ENCODE data around the gene KMT2B. TPM values are rescaled to one million over a fixed set of nuclear protein-coding genes. Genes with fewer than 3 reads are reported as not detected.
A peak's percentile ranks its signal among the peaks of the same experiment; 100 is the strongest.
"Not testable (repeated sequence)": the region's sequence is repeated elsewhere in the genome, so short reads cannot be mapped to it uniquely, and the experiment has no call there.

The KMT2B gene
- total RNA-seq, 2 donors from 2014 or later, result 54.6 to 200 TPM

DNA sequence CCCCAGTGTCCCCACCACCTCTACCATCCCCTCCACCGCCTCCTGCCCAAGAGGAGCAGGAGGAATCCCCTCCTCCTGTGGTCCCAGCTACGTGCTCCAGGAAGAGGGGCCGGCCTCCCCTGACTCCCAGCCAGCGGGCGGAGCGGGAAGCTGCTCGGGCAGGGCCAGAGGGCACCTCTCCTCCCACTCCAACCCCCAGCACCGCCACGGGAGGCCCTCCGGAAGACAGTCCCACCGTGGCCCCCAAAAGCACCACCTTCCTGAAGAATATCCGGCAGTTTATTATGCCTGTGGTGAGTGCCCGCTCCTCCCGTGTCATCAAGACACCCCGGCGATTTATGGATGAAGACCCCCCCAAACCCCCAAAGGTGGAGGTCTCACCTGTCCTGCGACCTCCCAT is 2.8 kb downstream of the KMT2B start:
- peaks cover 12 to 50% of the 10 kb centered on the region in 2 donors for H3K36me3 Mint-ChIP-seq
- peak overlapping the region; percentile 68 to 89 for H3K27ac Mint-ChIP-seq
- no peak for DNase-seq (ENCODE audit: low spot score in 2 of 2)
- no peak for ATAC-seq
- H3K9me3 Mint-ChIP-seq, result no peaks in the 10 kb centered on the region

DNA sequence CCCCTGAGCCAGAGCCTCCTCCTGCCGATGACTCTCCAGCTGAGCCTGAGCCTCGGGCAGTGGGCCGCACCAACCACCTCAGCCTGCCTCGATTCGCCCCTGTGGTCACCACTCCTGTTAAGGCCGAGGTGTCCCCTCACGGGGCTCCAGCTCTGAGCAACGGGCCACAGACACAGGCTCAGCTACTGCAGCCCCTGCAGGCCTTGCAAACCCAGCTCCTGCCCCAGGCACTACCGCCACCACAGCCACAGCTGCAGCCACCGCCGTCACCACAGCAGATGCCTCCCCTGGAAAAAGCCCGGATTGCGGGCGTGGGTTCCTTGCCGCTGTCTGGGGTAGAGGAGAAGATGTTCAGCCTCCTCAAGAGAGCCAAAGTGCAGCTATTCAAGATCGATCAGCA is 3.6 kb downstream of the KMT2B start:
- no peak for DNase-seq (ENCODE audit: low spot score in 2 of 2)
- peaks cover 5 to 48% of the 10 kb centered on the region in 2 donors for H3K36me3 Mint-ChIP-seq
- peak overlapping the region; percentile 74 to 89 for H3K27ac Mint-ChIP-seq
- ATAC-seq, result no peak
- H3K9me3 Mint-ChIP-seq, result no peaks in the 10 kb centered on the region

DNA sequence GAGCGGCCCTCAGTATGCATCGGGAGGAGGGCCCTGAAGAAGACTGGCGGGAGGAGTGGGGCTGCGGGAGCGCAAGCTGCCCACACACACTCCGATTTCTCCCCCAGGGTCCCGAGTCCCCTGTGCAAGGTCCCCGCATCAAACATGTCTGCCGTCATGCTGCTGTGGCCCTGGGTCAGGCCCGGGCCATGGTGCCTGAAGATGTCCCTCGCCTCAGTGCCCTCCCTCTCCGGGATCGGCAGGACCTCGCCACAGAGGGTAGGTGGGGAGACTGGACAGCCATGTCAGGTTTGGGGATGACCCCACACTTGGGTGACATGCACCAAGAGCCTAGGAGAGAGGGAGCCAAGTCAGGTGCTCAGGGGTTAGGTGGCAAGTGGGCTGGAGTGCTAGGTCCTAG is 4.7 kb downstream of the KMT2B start:
- Mint-ChIP-seq H3K9me3 (no peaks in the 10 kb centered on the region), H3K36me3 (peaks cover 0 to 51% of the 10 kb centered on the region in 2 donors), H3K27ac (peak overlapping the region; percentile 82 to 89)
- DNase-seq (ENCODE audit: low spot score in 2 of 2) (no peak), ATAC-seq (no peak)

DNA sequence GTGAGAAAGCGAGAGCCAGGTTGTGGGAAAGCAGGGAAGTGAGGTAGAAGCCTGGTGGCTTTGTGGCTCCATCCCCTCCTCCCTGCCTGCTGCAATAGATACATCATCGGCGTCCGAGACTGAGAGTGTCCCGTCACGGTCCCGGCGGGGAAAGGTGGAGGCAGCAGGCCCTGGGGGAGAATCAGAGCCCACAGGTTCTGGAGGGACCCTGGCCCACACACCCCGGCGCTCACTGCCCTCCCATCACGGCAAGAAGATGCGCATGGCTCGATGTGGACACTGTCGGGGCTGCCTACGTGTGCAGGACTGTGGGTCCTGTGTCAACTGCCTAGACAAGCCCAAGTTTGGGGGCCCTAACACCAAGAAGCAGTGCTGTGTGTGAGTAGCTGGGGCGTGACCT is 5.1 kb downstream of the KMT2B start:
- ATAC-seq, result no peak
- Mint-ChIP-seq H3K27ac (peak overlapping the region; percentile 82 to 89), H3K9me3 (no peaks in the 10 kb centered on the region), H3K36me3 (peaks cover 0 to 51% of the 10 kb centered on the region in 2 donors)
- no peak for DNase-seq (ENCODE audit: low spot score in 2 of 2)

DNA sequence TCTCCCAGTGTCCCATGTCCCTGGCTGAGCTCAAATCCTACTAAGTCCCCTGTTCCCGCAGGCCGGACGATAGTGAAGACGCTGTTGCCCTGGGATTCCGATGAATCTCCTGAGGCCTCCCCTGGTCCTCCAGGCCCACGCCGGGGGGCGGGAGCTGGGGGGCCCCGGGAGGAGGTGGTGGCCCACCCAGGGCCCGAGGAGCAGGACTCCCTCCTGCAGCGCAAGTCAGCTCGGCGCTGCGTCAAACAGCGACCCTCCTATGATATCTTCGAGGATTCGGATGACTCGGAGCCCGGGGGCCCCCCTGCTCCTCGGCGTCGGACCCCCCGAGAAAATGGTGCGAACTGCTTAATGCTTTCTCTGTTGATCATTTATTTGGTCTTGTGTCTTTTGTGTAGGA is 5.9 kb downstream of the KMT2B start:
- Mint-ChIP-seq H3K27ac (peak overlapping the region; percentile 52 to 81), H3K36me3 (peaks cover 0 to 51% of the 10 kb centered on the region in 2 donors), H3K9me3 (no peaks in the 10 kb centered on the region)
- no peak for ATAC-seq
- no peak for DNase-seq (ENCODE audit: low spot score in 2 of 2)

DNA sequence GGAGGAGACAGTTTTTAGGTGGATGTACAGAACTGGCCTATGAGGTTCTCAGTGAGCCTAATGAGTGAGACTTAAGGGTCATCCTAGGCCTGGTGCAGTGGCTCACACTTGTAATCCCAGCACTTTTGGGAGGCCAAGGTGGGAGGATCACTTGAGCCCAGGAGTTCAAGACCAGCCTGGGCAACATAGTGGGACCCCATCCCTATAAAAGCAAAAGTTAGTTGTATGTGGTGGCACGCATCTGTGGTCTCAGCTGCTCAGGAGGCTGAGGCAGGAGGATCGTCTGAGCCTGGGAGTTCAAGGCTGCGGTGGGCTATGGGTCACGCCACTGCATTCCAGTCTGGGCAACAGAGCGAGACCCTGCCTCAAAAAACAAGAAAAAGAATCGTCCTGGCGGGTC is 6.3 kb downstream of the KMT2B start:
- not testable (repeated sequence) for ATAC-seq; DNase-seq (ENCODE audit: low spot score in 2 of 2); H3K9me3 Mint-ChIP-seq
- peak overlapping the region in 1 of 2 donors; percentile 81 for H3K27ac Mint-ChIP-seq
- peaks cover 0 to 50% of the 10 kb centered on the region in 2 donors for H3K36me3 Mint-ChIP-seq

DNA sequence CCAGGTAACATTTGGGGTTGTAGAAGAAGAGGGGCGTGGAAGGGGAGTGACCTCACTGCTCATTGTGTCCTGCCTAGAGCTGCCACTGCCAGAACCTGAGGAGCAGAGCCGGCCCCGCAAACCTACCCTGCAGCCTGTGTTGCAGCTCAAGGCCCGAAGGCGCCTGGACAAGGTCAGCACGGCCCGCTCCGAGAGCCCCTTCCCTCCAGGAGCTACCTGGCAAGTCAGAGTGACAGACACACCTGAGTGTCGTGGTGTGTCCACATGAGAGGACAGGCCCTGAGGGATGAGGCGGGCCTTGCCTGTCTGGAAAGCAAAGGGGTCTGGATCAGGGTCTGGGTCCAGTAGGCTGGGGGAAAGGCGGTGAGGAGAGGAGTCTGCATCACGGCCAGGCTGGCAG is 6.8 kb downstream of the KMT2B start:
- DNase-seq (ENCODE audit: low spot score in 2 of 2) (no peak), ATAC-seq (no peak)
- Mint-ChIP-seq H3K9me3 (no peaks in the 10 kb centered on the region), H3K27ac (peak overlapping the region in 1 of 2 donors; percentile 81), H3K36me3 (peaks cover 0 to 49% of the 10 kb centered on the region in 2 donors)

DNA sequence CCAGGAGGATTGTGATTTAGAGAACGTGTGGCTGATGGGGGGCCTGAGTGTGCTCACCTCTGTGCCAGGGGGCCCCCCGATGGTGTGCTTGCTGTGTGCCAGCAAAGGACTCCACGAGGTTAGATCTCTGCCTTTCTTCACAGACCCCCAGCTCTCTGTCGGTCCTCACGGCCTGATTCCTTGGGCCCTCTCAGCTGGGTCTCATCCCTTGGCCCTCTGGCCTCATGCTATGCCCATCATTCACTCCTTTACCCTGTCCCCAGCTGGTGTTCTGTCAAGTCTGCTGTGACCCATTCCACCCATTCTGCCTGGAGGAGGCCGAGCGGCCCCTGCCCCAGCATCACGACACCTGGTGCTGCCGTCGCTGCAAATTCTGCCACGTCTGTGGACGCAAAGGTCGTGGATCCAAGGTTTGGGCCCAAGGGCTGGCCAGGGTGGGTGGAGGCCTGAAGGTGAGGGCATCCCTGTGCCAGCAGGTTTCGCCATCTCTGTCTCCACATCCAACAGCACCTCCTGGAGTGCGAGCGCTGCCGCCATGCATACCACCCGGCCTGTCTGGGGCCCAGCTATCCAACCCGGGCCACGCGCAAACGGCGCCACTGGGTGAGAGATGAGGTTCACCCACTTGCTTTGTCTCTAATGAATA is 7.5 kb downstream of the KMT2B start:
- ATAC-seq, result no peak
- peak overlapping the region; percentile 81 to 87 for H3K27ac Mint-ChIP-seq
- H3K36me3 Mint-ChIP-seq, result peaks cover 5 to 52% of the 10 kb centered on the region in 2 donors

DNA sequence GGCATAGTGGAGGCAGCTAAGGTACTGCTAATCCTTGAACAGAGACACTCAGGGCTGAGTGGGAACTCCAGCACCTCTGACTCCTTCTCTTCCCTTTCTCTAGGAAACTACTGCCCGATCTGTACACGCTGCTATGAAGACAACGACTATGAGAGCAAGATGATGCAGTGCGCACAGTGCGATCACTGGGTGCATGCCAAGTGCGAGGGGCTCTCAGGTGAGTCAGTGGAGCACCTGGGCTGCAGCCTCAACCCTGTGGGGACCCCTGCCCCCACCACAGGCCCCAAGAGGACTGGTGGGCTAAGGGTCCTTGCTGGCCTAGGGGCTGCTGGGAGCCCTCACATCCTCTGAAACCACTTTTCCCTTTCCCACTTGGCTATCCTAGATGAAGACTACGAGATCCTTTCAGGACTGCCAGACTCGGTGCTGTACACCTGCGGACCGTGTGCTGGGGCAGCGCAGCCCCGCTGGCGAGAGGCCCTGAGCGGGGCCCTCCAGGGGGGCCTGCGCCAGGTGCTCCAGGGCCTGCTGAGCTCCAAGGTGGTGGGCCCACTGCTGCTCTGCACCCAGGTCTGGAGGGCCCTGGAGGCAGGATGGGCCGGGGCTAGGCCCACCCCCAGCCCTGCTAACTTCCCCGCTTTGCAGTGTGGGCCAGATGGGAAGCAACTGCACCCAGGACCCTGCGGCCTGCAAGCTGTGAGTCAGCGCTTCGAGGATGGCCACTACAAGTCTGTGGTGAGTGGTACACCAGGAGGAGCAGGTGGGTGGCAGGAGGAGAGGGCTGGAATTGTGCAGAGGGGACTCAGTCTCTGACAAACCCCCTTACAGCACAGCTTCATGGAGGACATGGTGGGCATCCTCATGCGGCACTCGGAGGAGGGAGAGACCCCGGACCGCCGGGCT is 9.5 kb downstream of the KMT2B start:
- Mint-ChIP-seq H3K9me3 (no peaks in the 10 kb centered on the region), H3K27ac (peak overlapping the region in 1 of 2 donors; percentile 74), H3K36me3 (peaks cover 16 to 52% of the 10 kb centered on the region in 2 donors)
- ATAC-seq (peak in 1 of 2 donors; percentile 19), DNase-seq (ENCODE audit: low spot score in 2 of 2) (no peak)

More for the DNA sequence above, 7.5 kb downstream of the KMT2B start:
- H3K9me3 Mint-ChIP-seq, result no peaks in the 10 kb centered on the region
- DNase-seq (ENCODE audit: low spot score in 2 of 2), result no peak

DNA sequence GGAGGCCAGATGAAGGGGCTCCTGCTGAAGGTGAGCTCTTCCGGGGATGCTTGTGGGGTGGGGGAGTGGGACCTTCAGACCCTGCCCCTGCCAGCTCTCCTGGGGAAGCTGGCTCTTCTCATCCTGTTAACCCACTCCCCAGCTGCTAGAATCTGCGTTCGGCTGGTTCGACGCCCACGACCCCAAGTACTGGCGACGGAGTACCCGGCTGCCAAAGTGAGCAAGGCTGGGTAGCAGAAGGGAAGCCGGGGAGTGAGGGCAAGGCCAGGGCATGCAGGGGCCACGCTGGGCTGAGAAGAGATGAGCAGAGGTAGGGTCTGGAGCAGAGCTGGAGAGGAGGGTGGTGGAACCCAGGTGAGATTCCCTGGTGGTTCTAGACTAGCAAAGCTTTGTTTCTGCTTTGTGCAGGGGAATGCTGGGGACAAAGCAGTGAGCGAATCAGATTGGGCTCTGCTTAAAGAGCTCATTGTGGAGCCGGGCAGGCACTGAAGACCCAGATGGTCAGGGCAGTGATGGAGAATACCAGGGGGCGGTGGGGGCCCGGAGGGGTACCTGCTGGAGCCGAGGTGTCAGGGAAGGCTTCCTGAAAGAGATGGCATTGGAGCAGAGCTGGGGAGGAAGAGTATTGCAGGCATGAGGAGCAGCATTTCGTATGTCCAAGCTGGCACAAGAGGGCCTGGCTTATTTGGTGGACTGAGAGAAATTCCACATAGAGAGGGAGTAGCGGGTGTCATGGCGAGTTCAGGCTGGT is 10.3 kb downstream of the KMT2B start:
- Mint-ChIP-seq H3K9me3 (no peaks in the 10 kb centered on the region), H3K27ac (peak overlapping the region; percentile 71 to 81), H3K36me3 (peaks cover 16 to 43% of the 10 kb centered on the region in 2 donors)
- DNase-seq (ENCODE audit: low spot score in 2 of 2) (no peak), ATAC-seq (no peak)

DNA sequence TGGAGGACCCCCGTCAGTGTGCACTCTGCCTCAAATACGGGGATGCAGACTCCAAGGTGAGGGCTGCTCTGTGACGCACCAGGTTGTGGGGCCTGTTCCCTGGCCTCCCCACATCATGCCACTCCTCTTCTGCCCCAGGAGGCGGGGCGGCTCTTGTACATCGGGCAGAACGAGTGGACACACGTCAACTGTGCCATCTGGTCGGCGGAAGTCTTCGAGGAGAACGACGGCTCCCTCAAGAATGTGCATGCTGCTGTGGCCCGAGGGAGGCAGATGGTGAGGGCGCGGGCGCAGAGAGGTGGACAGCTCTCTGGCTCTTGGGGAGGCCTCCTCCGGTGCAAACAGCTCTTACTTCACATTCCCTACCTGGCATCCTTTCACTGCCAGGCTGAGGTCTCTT is 11.2 kb downstream of the KMT2B start:
- DNase-seq (ENCODE audit: low spot score in 2 of 2) (no peak), ATAC-seq (no peak)
- Mint-ChIP-seq H3K27ac (no peak overlapping the region), H3K9me3 (no peaks in the 10 kb centered on the region), H3K36me3 (peaks cover 16 to 39% of the 10 kb centered on the region in 2 donors)

DNA sequence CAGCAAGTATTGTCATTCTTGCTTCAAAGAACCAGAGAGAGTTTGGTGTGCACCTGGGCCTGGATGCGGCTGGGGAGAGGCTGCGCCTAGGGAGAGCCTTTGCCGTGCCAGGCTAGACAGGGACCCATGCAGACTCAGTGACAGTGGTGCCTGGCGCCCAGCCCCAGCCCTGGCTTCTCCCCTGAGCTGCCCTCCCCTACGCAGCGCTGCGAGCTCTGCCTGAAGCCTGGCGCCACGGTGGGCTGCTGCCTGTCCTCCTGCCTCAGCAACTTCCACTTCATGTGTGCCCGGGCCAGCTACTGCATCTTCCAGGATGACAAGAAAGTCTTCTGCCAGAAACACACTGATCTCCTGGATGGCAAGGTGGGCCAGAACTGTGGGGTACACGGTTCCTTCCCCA is 12.0 kb downstream of the KMT2B start:
- no peak for ATAC-seq
- peak overlapping the region in 1 of 2 donors; percentile 39 for H3K27ac Mint-ChIP-seq
- peaks cover 16 to 42% of the 10 kb centered on the region in 2 donors for H3K36me3 Mint-ChIP-seq
- H3K9me3 Mint-ChIP-seq, result no peaks in the 10 kb centered on the region
- no peak for DNase-seq (ENCODE audit: low spot score in 2 of 2)

DNA sequence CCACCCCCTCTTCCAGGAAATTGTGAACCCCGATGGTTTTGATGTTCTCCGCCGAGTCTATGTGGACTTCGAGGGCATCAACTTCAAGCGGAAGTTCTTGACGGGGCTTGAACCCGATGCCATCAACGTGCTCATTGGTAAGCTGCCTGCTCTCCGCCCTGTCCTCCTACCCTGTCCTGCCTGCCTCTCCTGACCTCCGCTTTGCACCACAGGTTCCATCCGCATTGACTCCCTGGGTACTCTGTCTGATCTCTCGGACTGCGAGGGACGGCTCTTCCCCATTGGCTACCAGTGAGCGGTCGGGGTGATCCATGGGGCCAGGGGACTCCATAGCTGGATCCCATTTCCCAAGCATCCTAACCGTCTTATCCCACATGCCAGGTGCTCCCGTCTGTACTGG is 12.5 kb downstream of the KMT2B start:
- DNase-seq (ENCODE audit: low spot score in 2 of 2) (no peak), ATAC-seq (no peak)
- Mint-ChIP-seq H3K36me3 (peaks cover 16 to 40% of the 10 kb centered on the region in 2 donors), H3K27ac (peak overlapping the region; percentile 39 to 65), H3K9me3 (no peaks in the 10 kb centered on the region)

DNA sequence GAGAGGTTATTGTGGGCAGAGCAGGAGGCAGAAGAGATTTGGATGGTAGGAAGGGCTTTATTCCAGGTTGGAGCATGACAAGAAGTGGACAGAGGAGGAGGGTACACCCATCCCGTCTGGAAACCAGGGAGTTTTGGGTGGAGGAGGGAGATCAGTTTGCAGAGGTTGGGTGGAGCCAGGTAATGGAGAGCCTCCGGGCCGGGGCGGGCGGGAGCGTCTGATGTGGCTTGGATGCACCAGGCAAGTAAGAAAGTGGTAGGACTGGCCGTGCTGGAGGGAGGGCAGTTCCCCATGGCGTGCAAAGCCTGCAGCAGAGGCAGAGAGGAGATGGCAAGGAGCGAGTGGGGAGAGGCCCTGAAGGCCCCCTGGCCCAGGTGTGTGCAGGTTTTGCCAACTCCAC is 13.6 kb downstream of the KMT2B start:
- DNase-seq (ENCODE audit: low spot score in 2 of 2) (no peak), ATAC-seq (no peak)
- peaks cover 16 to 31% of the 10 kb centered on the region in 2 donors for H3K36me3 Mint-ChIP-seq
- no peaks in the 10 kb centered on the region for H3K9me3 Mint-ChIP-seq
- H3K27ac Mint-ChIP-seq, result peak overlapping the region; percentile 39 to 65

DNA sequence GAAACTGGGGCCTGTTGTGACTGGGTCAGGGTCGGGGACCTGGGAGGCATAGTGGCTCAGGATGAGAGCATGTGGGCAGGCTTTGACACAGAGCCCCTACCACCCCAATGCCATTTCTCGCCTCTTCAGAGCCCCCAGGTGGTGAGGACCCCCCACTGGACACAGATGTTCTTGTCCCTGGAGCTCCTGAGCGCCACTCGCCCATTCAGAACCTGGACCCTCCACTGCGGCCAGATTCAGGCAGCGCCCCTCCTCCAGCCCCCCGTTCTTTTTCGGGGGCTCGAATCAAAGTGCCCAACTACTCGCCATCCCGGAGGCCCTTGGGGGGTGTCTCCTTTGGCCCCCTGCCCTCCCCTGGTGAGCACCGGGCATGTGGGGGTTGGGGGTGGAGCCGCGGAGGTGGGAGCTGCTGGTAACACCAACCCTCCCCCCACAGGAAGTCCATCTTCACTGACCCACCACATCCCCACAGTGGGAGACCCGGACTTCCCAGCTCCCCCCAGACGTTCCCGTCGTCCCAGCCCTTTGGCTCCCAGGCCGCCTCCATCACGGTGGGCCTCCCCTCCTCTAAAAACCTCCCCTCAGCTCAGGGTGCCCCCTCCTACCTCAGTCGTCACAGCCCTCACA is 14.1 kb downstream of the KMT2B start:
- H3K27ac Mint-ChIP-seq, result no peak overlapping the region
- no peaks in the 10 kb centered on the region for H3K9me3 Mint-ChIP-seq
- no peak for ATAC-seq
- no peak for DNase-seq (ENCODE audit: low spot score in 2 of 2)
- peaks cover 20 to 26% of the 10 kb centered on the region in 2 donors for H3K36me3 Mint-ChIP-seq

DNA sequence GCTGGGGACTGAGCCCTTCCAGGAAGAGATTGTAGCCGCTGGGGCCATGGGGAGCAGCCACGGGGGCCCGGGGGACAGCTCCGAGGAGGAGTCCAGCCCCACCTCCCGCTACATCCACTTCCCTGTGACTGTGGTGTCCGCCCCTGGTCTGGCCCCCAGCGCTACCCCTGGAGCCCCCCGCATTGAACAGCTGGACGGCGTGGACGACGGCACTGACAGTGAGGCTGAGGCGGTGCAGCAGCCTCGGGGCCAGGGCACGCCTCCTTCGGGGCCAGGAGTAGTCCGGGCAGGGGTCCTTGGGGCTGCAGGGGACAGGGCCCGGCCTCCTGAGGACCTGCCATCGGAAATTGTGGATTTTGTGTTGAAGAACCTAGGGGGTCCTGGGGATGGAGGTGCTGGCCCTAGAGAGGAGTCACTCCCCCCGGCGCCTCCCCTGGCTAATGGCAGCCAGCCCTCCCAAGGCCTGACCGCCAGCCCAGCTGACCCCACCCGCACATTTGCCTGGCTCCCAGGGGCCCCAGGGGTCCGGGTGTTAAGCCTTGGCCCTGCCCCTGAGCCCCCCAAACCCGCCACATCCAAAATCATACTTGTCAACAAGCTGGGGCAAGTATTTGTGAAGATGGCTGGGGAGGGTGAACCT is 14.9 kb downstream of the KMT2B start:
- Mint-ChIP-seq H3K27ac (no peak overlapping the region), H3K9me3 (no peaks in the 10 kb centered on the region), H3K36me3 (peaks cover 20 to 24% of the 10 kb centered on the region in 2 donors)
- no peak for DNase-seq (ENCODE audit: low spot score in 2 of 2)
- no peak for ATAC-seq

Data from activated naive CD4-positive, alpha-beta T cell treated with anti-CD3 and anti-CD28 coated beads, Interleukin-2, amount 50 U/mL, for 72 hours (primary cell).